Sigmoid colon (tissue), 7 donors: ENCODE data around the gene PDS5A. TPM values are rescaled to one million over a fixed set of nuclear protein-coding genes. Genes with fewer than 3 reads are reported as not detected.
"Not testable (repeated sequence)": the region's sequence is repeated elsewhere in the genome, so short reads cannot be mapped to it uniquely, and the experiment has no call there.

ENCODE experiments used
- DNase-seq: peaks from one replicate; pipeline ENCODE4 v3.0.0-alpha.2; 2019
- H3K27ac ChIP-seq, 4 donors: fragments of 200-600 bp; sonication (generic); one replicate each; pipeline ENCODE4 v1.5.1; 2016 to 2019; ENCODE audit warnings: mild to moderate bottlenecking in 1 of 4
- H3K27me3 ChIP-seq, 3 donors: fragments of 200-600 bp; sonication (generic); one replicate each; pipeline ENCODE4 v1.5.1; 2019; ENCODE audit warnings: mild to moderate bottlenecking in 1 of 3
- H3K36me3 ChIP-seq, 4 donors: fragments of 200-600 bp; sonication (generic); one replicate each; pipeline ENCODE4 v1.5.1; 2016 to 2019
- H3K4me1 ChIP-seq, 4 donors: fragments of 200-600 bp; sonication (generic); one replicate each; pipeline ENCODE4 v1.5.1; 2017 to 2019
- H3K4me3 ChIP-seq, 4 donors: fragments of 200-600 bp; sonication (generic); one replicate each; pipeline ENCODE4 v1.5.1; 2017 to 2019; ENCODE audit warnings: mild to moderate bottlenecking in 2 of 4, moderate library complexity in 1 of 4
- H3K9me3 ChIP-seq, 4 donors: fragments of 200-600 bp in 3 of 4; sonication (generic) in 3 of 4; one replicate each; pipeline versions ENCODE4 v1.5.1 to v1.6.1; 2013 to 2019
- CTCF ChIP-seq, 4 experiments: fragments of 450-650 bp in 3 of 4; fragments of 200-600 bp in 1 of 4; IDR thresholded peaks; one replicate each; pipeline ENCODE4 v1.5.1; 2016 to 2019; ENCODE audit warnings: antibody characterized with exemption in 4 of 4, mild to moderate bottlenecking in 3 of 4, moderate library complexity in 2 of 4
- EP300 ChIP-seq, 4 donors: sonication (generic); formaldehyde crosslinking; IDR thresholded peaks; one replicate each; pipeline ENCODE4 v1.6.1; 2017; ENCODE audit warnings: antibody characterized with exemption in 4 of 4
- POLR2A ChIP-seq, 2 donors: fragments of 450-650 bp; IDR thresholded peaks; one replicate each; pipeline ENCODE4 v1.6.1; 2016; ENCODE audit warnings: antibody characterized with exemption in 2 of 2, mild to moderate bottlenecking in 2 of 2, moderate library complexity in 2 of 2
- POLR2AphosphoS5 ChIP-seq, 4 donors: sonication (generic); formaldehyde crosslinking; IDR thresholded peaks; one replicate each; pipeline ENCODE4 v1.6.1; 2017; ENCODE audit warnings: antibody characterized with exemption in 4 of 4
- WGBS, 2 donors: extraction: QIAGEN DNeasy Blood & Tissue Kit; methylation state at CpG; one replicate each; pipeline ENCODE4 v1.1.7; 2013; 5-methylcytosine and 5-hydroxymethylcytosine counted together
- intact Hi-C: fragments of 100-400 bp; cut with DNase I; formaldehyde crosslinking; loops from one replicate; pipeline ENCODE4 v1.15.1; 2023
- polyA plus RNA-seq, 3 donors: library from polyadenylated mRNA; stranded (reverse); fragments of 200-250 nt; gene quantifications; one replicate each; pipeline ENCODE4 v1.2.3, GENCODE V29; 2013
- total RNA-seq, 4 donors: library from RNA; depleted of rRNA; stranded (reverse); fragments of >200 nt; gene quantifications; one replicate each; pipeline ENCODE4 v1.1.0, GENCODE V29; 2016
- donor health status: healthy with polysubstance abuse.
- donor health status: Bipolar disorder and iron deficiency.
- donor health status: healthy.

The PDS5A gene
- total and polyA plus RNA-seq, 7 donors, result 16.8 to 69.6 (median 57.1) TPM

GRCh38 chr4:39802005-39802404 is 175.7 kb downstream of the PDS5A start:
- no peak for DNase-seq
- Histone ChIP-seq H3K4me3 (no peak overlapping the region), H3K36me3 (no peaks in the 10 kb centered on the region), H3K9me3 (no peaks in the 10 kb centered on the region), H3K4me1 (no peaks in the 10 kb centered on the region), H3K27me3 (no peaks in the 10 kb centered on the region), H3K27ac (no peak overlapping the region)
- intact Hi-C loops, result no loop called here
- 68 to 96% methylated on average over 4 of the region's 4 CpGs for WGBS, 2 donors
- TF ChIP-seq POLR2A (IDR thresholded peaks at IDR 0.05) (no peak), CTCF (IDR thresholded peaks at IDR 0.05) (no peak), POLR2AphosphoS5 (IDR thresholded peaks at IDR 0.05) (no peak), EP300 (IDR thresholded peaks at IDR 0.05) (no peak)

- H3K36me3 ChIP-seq, H3K27me3 ChIP-seq, H3K4me1 ChIP-seq, intact Hi-C loops, DNase-seq, H3K27ac ChIP-seq, H3K4me3 ChIP-seq, H3K9me3 ChIP-seq: not testable (repeated sequence)
- WGBS, 2 donors, result 92 to 96% methylated on average over 13 of the region's 13 CpGs
Measured at GRCh38 chr4:39792976-39793375, 184.7 kb downstream of the PDS5A start.

GRCh38 chr4:39792529-39792928 is 185.2 kb downstream of the PDS5A start:
- Histone ChIP-seq H3K4me3 (no peak overlapping the region), H3K9me3 (no peaks in the 10 kb centered on the region), H3K36me3 (no peaks in the 10 kb centered on the region), H3K27me3 (no peaks in the 10 kb centered on the region), H3K27ac (no peak overlapping the region), H3K4me1 (no peaks in the 10 kb centered on the region)
- no peak for DNase-seq
- 85 to 93% methylated on average over 3 of the region's 3 CpGs for WGBS, 2 donors
- intact Hi-C loops, result no loop called here
- TF ChIP-seq POLR2A (IDR thresholded peaks at IDR 0.05), result no peak
- no peak for TF ChIP-seq POLR2AphosphoS5 (IDR thresholded peaks at IDR 0.05)
- TF ChIP-seq CTCF (IDR thresholded peaks at IDR 0.05), result no peak
- no peak for TF ChIP-seq EP300 (IDR thresholded peaks at IDR 0.05)

GRCh38 chr4:39792128-39792527 is 185.6 kb downstream of the PDS5A start:
- no peaks in the 10 kb centered on the region for H3K27me3 ChIP-seq
- DNase-seq, result no peak
- H3K27ac ChIP-seq, result no peak overlapping the region
- intact Hi-C loops, result no loop called here
- no peaks in the 10 kb centered on the region for H3K9me3 ChIP-seq
- no peaks in the 10 kb centered on the region for H3K36me3 ChIP-seq
- H3K4me3 ChIP-seq, result no peak overlapping the region
- 87 to 88% methylated on average over 5 of the region's 5 CpGs for WGBS, 2 donors
- H3K4me1 ChIP-seq, result no peaks in the 10 kb centered on the region
- TF ChIP-seq POLR2AphosphoS5 (IDR thresholded peaks at IDR 0.05) (no peak), CTCF (IDR thresholded peaks at IDR 0.05) (no peak), EP300 (IDR thresholded peaks at IDR 0.05) (no peak), POLR2A (IDR thresholded peaks at IDR 0.05) (no peak)

- no peaks in the 10 kb centered on the region for H3K4me1 ChIP-seq
- H3K4me3 ChIP-seq, result no peak overlapping the region
- H3K9me3 ChIP-seq, result no peaks in the 10 kb centered on the region
- H3K27me3 ChIP-seq, result no peaks in the 10 kb centered on the region
- H3K27ac ChIP-seq, result no peak overlapping the region
- H3K36me3 ChIP-seq, result no peaks in the 10 kb centered on the region
- TF ChIP-seq EP300 (IDR thresholded peaks at IDR 0.05), result no peak
- no peak for TF ChIP-seq POLR2AphosphoS5 (IDR thresholded peaks at IDR 0.05)
- TF ChIP-seq CTCF (IDR thresholded peaks at IDR 0.05), result no peak
- no peak for TF ChIP-seq POLR2A (IDR thresholded peaks at IDR 0.05)
- intact Hi-C loops, result no loop called here
- DNase-seq, result no peak
- 71 to 85% methylated on average over 4 of the region's 4 CpGs for WGBS, 2 donors
Measured at GRCh38 chr4:39786838-39787237, 190.9 kb downstream of the PDS5A start.
